Measurements from ENCODE around the gene SPPL2A.

DNA sequence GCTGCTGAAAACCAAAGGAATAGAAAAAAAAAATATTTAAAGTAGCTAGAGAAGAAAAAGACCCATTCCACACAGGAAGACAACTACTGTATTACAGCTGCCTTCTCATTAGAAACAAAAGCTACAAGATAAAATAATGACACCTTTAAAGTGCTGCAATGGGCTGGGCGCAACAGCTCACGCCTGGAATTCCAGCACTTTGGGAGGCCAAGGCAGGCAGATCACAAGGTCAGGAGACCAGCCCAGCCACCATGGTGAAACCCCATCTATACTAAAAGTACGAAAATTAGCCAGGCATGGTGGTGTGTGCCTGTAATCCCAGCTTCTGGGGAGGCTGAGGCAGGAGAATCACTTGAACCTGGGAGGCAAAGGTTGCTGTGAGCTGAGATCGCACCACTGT, 110.0 kb downstream of the SPPL2A start:
- TF ChIP-seq, protein P1, sequence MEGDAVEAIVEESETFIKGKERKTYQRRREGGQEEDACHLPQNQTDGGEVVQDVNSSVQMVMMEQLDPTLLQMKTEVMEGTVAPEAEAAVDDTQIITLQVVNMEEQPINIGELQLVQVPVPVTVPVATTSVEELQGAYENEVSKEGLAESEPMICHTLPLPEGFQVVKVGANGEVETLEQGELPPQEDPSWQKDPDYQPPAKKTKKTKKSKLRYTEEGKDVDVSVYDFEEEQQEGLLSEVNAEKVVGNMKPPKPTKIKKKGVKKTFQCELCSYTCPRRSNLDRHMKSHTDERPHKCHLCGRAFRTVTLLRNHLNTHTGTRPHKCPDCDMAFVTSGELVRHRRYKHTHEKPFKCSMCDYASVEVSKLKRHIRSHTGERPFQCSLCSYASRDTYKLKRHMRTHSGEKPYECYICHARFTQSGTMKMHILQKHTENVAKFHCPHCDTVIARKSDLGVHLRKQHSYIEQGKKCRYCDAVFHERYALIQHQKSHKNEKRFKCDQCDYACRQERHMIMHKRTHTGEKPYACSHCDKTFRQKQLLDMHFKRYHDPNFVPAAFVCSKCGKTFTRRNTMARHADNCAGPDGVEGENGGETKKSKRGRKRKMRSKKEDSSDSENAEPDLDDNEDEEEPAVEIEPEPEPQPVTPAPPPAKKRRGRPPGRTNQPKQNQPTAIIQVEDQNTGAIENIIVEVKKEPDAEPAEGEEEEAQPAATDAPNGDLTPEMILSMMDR (IDR thresholded peaks at IDR 0.05; ENCODE audit: low read depth, low read length, missing input control), result no peak
- TF ChIP-seq JUND (IDR thresholded peaks at IDR 0.05) (no peak), SP1 (IDR thresholded peaks at IDR 0.05) (no peak), HNF4G (IDR thresholded peaks at IDR 0.05) (no peak), YY1 (IDR thresholded peaks at IDR 0.05) (no peak), GABPA (IDR thresholded peaks at IDR 0.05 in 1 of 2, conservative IDR thresholded peaks at IDR 0.05 in 1 of 2) (no peak), EGR1 (IDR thresholded peaks at IDR 0.05; ENCODE audit: low read depth in 2 of 2) (no peak), RAD21 (IDR thresholded peaks at IDR 0.05) (no peak)
- TF ChIP-seq, protein P2, sequence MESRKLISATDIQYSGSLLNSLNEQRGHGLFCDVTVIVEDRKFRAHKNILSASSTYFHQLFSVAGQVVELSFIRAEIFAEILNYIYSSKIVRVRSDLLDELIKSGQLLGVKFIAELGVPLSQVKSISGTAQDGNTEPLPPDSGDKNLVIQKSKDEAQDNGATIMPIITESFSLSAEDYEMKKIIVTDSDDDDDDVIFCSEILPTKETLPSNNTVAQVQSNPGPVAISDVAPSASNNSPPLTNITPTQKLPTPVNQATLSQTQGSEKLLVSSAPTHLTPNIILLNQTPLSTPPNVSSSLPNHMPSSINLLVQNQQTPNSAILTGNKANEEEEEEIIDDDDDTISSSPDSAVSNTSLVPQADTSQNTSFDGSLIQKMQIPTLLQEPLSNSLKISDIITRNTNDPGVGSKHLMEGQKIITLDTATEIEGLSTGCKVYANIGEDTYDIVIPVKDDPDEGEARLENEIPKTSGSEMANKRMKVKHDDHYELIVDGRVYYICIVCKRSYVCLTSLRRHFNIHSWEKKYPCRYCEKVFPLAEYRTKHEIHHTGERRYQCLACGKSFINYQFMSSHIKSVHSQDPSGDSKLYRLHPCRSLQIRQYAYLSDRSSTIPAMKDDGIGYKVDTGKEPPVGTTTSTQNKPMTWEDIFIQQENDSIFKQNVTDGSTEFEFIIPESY (IDR thresholded peaks at IDR 0.05), result no peak
- TF ChIP-seq, protein P3, sequence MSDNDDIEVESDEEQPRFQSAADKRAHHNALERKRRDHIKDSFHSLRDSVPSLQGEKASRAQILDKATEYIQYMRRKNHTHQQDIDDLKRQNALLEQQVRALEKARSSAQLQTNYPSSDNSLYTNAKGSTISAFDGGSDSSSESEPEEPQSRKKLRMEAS (IDR thresholded peaks at IDR 0.05), result no peak

Data from liver (tissue), 3 donors.